ENCODE data around the gene ARF5.

Gene ARF5

GRCh38 chr7:127618775-127619174, 30.6 kb downstream of the ARF5 start:
- TF ChIP-seq CTCF (conservative IDR thresholded peaks at IDR 0.05; ENCODE audit: low read depth, low read length) = no peak
- DNase-seq (ENCODE audit: low read depth) = no peak
- H3K4me3 ChIP-seq (ENCODE audit: low read length) = no peak overlapping the region

GRCh38 chr7:127619681-127620405, 31.6 kb downstream of the ARF5 start:
- no peak for DNase-seq (ENCODE audit: low read depth)
- no peak for TF ChIP-seq CTCF (conservative IDR thresholded peaks at IDR 0.05; ENCODE audit: low read depth, low read length)
- no peak overlapping the region for H3K4me3 ChIP-seq (ENCODE audit: low read length)

GRCh38 chr7:127620406-127621233, 32.4 kb downstream of the ARF5 start:
- H3K4me3 ChIP-seq (ENCODE audit: low read length) = no peak overlapping the region
- no peak for TF ChIP-seq CTCF (conservative IDR thresholded peaks at IDR 0.05; ENCODE audit: low read depth, low read length)
- no peak for DNase-seq (ENCODE audit: low read depth)

- TF ChIP-seq CTCF (conservative IDR thresholded peaks at IDR 0.05; ENCODE audit: low read depth, low read length) = no peak
- no peak overlapping the region for H3K4me3 ChIP-seq (ENCODE audit: low read length)
- DNase-seq (ENCODE audit: low read depth) = no peak
Measured at GRCh38 chr7:127625331-127625730, 37.1 kb downstream of the ARF5 start.

- TF ChIP-seq CTCF (conservative IDR thresholded peaks at IDR 0.05; ENCODE audit: low read depth, low read length) = peak; percentile 44
- no peak for DNase-seq (ENCODE audit: low read depth)
- H3K4me3 ChIP-seq (ENCODE audit: low read length) = no peak overlapping the region
Measured at GRCh38 chr7:127628445-127628844, 40.2 kb downstream of the ARF5 start.

- H3K4me3 ChIP-seq (ENCODE audit: low read length) = no peak overlapping the region
- DNase-seq (ENCODE audit: low read depth) = no peak
- TF ChIP-seq CTCF (conservative IDR thresholded peaks at IDR 0.05; ENCODE audit: low read depth, low read length) = peak; percentile 69
Measured at GRCh38 chr7:127629268-127629854, 41.1 kb downstream of the ARF5 start.

Data from retinal pigment epithelial cell (primary cell).